Esophagus squamous epithelium (tissue), 4 donors: ENCODE results near the gene KIF23.

ENCODE experiments used
- POLR2A ChIP-seq, 4 donors: fragments of 450-650 bp; IDR thresholded peaks; one replicate each; pipeline ENCODE4 v1.6.1; 2017; ENCODE audit warnings: antibody characterized with exemption in 4 of 4, mild to moderate bottlenecking in 4 of 4, moderate library complexity in 3 of 4
- TF ChIP-seq, protein P1 (sequence below), 6 experiments: fragments of 450-650 bp in 4 of 6; fragments of 200-600 bp in 2 of 6; sonication (generic) in 2 of 6; IDR thresholded peaks; one replicate each; pipeline ENCODE4 v1.5.1; 2016 to 2019; ENCODE audit warnings: antibody characterized with exemption in 6 of 6, mild to moderate bottlenecking in 4 of 6, moderate library complexity in 4 of 6

- TF ChIP-seq, protein P1, sequence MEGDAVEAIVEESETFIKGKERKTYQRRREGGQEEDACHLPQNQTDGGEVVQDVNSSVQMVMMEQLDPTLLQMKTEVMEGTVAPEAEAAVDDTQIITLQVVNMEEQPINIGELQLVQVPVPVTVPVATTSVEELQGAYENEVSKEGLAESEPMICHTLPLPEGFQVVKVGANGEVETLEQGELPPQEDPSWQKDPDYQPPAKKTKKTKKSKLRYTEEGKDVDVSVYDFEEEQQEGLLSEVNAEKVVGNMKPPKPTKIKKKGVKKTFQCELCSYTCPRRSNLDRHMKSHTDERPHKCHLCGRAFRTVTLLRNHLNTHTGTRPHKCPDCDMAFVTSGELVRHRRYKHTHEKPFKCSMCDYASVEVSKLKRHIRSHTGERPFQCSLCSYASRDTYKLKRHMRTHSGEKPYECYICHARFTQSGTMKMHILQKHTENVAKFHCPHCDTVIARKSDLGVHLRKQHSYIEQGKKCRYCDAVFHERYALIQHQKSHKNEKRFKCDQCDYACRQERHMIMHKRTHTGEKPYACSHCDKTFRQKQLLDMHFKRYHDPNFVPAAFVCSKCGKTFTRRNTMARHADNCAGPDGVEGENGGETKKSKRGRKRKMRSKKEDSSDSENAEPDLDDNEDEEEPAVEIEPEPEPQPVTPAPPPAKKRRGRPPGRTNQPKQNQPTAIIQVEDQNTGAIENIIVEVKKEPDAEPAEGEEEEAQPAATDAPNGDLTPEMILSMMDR (IDR thresholded peaks at IDR 0.05) = no peak
- no peak for TF ChIP-seq POLR2A (IDR thresholded peaks at IDR 0.05)
Observed at GRCh38 chr15:69433831-69434230, 19.7 kb downstream of the KIF23 start.
